OCI-LY1 (cell line): Measurements from ENCODE around the gene HIRA.

Experiments used
- EZH2 ChIP-seq: fragments of 200-600 bp; sonication (generic), shearing (Covaris generic); IDR thresholded peaks from 2 replicates; pipeline ENCODE4 v1.8.0; 2017; ENCODE audit warnings: borderline replicate concordance, mixed run types, mild to moderate bottlenecking, antibody characterized with exemption, low read length, moderate library complexity, mixed read lengths
- TF ChIP-seq, protein P1 (sequence below): fragments of 200-600 bp; sonication (generic), shearing (Covaris generic); IDR thresholded peaks from 2 replicates; pipeline ENCODE4 v1.5.1; 2017; ENCODE audit warnings: mild to moderate bottlenecking, antibody characterized with exemption, low read length, moderate library complexity, mixed read lengths

DNA sequence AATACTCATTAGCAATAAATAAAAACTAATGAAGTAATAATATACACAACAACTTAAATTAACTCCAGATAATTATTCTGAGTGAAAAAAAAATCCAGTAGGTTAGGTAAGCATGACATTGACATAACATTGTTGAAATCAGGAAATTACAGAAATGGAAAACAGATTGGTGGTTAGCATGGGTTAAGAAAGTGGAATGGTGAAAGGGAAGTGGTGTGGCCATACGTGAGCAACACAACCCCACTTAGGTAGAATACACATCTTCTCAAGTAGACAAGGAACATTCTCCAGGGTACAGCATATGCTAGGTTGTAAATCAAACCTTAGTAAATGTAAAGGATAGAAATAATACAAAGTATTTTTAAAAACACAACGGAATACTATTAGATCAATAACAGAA is 109.8 kb downstream of the HIRA start:
- TF ChIP-seq, protein P1, sequence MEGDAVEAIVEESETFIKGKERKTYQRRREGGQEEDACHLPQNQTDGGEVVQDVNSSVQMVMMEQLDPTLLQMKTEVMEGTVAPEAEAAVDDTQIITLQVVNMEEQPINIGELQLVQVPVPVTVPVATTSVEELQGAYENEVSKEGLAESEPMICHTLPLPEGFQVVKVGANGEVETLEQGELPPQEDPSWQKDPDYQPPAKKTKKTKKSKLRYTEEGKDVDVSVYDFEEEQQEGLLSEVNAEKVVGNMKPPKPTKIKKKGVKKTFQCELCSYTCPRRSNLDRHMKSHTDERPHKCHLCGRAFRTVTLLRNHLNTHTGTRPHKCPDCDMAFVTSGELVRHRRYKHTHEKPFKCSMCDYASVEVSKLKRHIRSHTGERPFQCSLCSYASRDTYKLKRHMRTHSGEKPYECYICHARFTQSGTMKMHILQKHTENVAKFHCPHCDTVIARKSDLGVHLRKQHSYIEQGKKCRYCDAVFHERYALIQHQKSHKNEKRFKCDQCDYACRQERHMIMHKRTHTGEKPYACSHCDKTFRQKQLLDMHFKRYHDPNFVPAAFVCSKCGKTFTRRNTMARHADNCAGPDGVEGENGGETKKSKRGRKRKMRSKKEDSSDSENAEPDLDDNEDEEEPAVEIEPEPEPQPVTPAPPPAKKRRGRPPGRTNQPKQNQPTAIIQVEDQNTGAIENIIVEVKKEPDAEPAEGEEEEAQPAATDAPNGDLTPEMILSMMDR, result no peak
- no peak for TF ChIP-seq EZH2
